K562 (cell line): ENCODE data around the gene CHCHD6. TPM values are rescaled to one million over a fixed set of nuclear protein-coding genes. Genes with fewer than 3 reads are reported as not detected.
A peak's percentile ranks its signal among the peaks of the same experiment; 100 is the strongest.

ENCODE experiments used
- ARID1B ChIP-seq: fragments of 450-650 bp; IDR thresholded peaks from 2 replicates; pipeline ENCODE4 v1.6.1; 2016; ENCODE audit warnings: antibody characterized with exemption, mild to moderate bottlenecking, inconsistent platforms
- CBFA2T3 ChIP-seq: fragments of 450-650 bp; IDR thresholded peaks from 2 replicates; pipeline ENCODE4 v1.6.1; 2017
- ELF1 ChIP-seq: fragments of 200-800 bp; sonication (Bioruptor generic); IDR thresholded peaks from 2 replicates; pipeline ENCODE4 v1.6.1; 2016; ENCODE audit warnings: missing genetic modification characterization, missing compliant biosample characterization
- HEY1 ChIP-seq: fragments of 250-450 bp; sonication (Bioruptor Pico); IDR thresholded peaks from 2 replicates; pipeline ENCODE4 v1.5.0; 2020; ENCODE audit warnings: mild to moderate bottlenecking, moderate library complexity, borderline replicate concordance
- MECOM ChIP-seq: fragments of 250-450 bp; sonication (Bioruptor Pico); IDR thresholded peaks from 2 replicates; pipeline ENCODE4 v1.8.0; 2022; ENCODE audit warnings: inconsistent platforms
- PATZ1 ChIP-seq: fragments of 250-450 bp; sonication (Bioruptor Pico); IDR thresholded peaks from 2 replicates; pipeline ENCODE4 v1.5.0; 2020; ENCODE audit warnings: mild to moderate bottlenecking, borderline replicate concordance
- PCBP1 ChIP-seq: fragments of 200-400 bp; formaldehyde crosslinking; IDR thresholded peaks from 2 replicates; pipeline ENCODE4 v1.6.1; 2018; ENCODE audit warnings: mild to moderate bottlenecking, low read depth, low read length; ENCODE audit not compliant: poor library complexity, severe bottlenecking
- RCOR1 ChIP-seq, 2 experiments: IDR thresholded peaks; 2 replicates each; pipeline ENCODE4 v1.6.1; 2012; ENCODE audit warnings: low read depth in 2 of 2, low read length in 2 of 2, borderline replicate concordance in 1 of 2, improper control_type of control experiment in 1 of 2
- TAL1 ChIP-seq: fragments of 450-650 bp; IDR thresholded peaks from 2 replicates; pipeline ENCODE4 v1.6.1; 2016; ENCODE audit warnings: mild to moderate bottlenecking
- ZEB2 ChIP-seq: fragments of 450-650 bp; IDR thresholded peaks from 2 replicates; pipeline ENCODE4 v1.6.1; 2016
- ZNF318 ChIP-seq, 2 experiments: fragments of 450-650 bp; IDR thresholded peaks; 2 replicates each; pipeline ENCODE4 v1.6.1; 2016; ENCODE audit warnings: mild to moderate bottlenecking in 2 of 2, borderline replicate concordance in 1 of 2, low read depth in 1 of 2, moderate library complexity in 1 of 2
- ZNF384 ChIP-seq: IDR thresholded peaks from 2 replicates; pipeline ENCODE4 v1.6.1; 2012; ENCODE audit warnings: low read depth, low read length, improper control_type of control experiment
- ZNF592 ChIP-seq: fragments of 450-650 bp; IDR thresholded peaks from 2 replicates; pipeline ENCODE4 v1.6.1; 2017; ENCODE audit warnings: antibody characterized with exemption, mild to moderate bottlenecking
- polyA plus RNA-seq, 8 experiments: library from polyadenylated mRNA; depleted of rRNA in 4 of 8; stranded (reverse) in 5 of 8; unstranded in 3 of 8; fragments of >200 nt; fragmentation: Nextera tagmentation in 2 of 8; fragmentation: Illumina TruSeq in 1 of 8; extraction: Ambion mirVana in 2 of 8; extraction: Trizol in 1 of 8; gene quantifications; 2 replicates each; pipeline versions ENCODE4 v1.2.1 to v1.2.3, GENCODE V29; 2011 to 2014; ENCODE audit warnings: inconsistent platforms in 1 of 8, missing spikeins in 1 of 8
- total RNA-seq, 7 experiments: library from RNA; depleted of rRNA in 6 of 7; stranded (reverse); fragments of >200 nt in 6 of 7; fragmentation: Illumina TruSeq in 2 of 7; extraction: Trizol in 2 of 7; gene quantifications; 2 replicates each; pipeline versions ENCODE4 v1.2.1 to v1.2.3, GENCODE V29; 2011 to 2021; ENCODE audit warnings: low replicate concordance in 1 of 7
- TF ChIP-seq, protein P1 (sequence below): fragments of 250-450 bp; sonication (Bioruptor Pico); IDR thresholded peaks from 2 replicates; pipeline ENCODE4 v1.8.0; 2022; ENCODE audit warnings: moderate library complexity, mild to moderate bottlenecking, inconsistent platforms

The CHCHD6 gene
- total and polyA plus RNA-seq, 9 of the 15 experiments (the other 6 are each of a cell fraction or from before 2014, with no cell fraction given), result 4.6 to 18.6 (median 10.9) TPM

- no peak for TF ChIP-seq PATZ1 (CRISPR knock-in tag)
- no peak for TF ChIP-seq PCBP1
- TF ChIP-seq CBFA2T3, result peak; percentile 60
- TF ChIP-seq TAL1, result 0 out of 2 replicates have a peak, but pooled peaks have one; percentile 7
- TF ChIP-seq MECOM (CRISPR knock-in tag), result no peak
- TF ChIP-seq HEY1 (CRISPR knock-in tag), result no peak
- no peak for TF ChIP-seq ZEB2
- TF ChIP-seq RCOR1 (IDR thresholded peaks at IDR 0.05; ENCODE audit: borderline replicate concordance in 1 of 2, low read depth in 2 of 2, low read length in 2 of 2), result no peak
- TF ChIP-seq ZNF592, result no peak
- TF ChIP-seq ELF1 (tag), result no peak
- TF ChIP-seq ZNF384, result no peak
- TF ChIP-seq ARID1B, result no peak; the same call in 1 of the 2 replicates
- TF ChIP-seq, protein P1, sequence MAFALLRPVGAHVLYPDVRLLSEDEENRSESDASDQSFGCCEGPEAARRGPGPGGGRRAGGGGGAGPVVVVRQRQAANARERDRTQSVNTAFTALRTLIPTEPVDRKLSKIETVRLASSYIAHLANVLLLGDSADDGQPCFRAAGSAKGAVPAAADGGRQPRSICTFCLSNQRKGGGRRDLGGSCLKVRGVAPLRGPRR (CRISPR knock-in tag), result no peak
- no peak for TF ChIP-seq ZNF318 (IDR thresholded peaks at IDR 0.05; ENCODE audit: borderline replicate concordance in 1 of 2, low read depth in 1 of 2)
These were observed 233.9 kb downstream of the CHCHD6 start (continued) for GRCh38 chr3:126937973-126938372.
